ENCODE data around the gene ENPP3.
A peak's percentile ranks its signal among the peaks of the same experiment; 100 is the strongest.

Gene ENPP3

DNA sequence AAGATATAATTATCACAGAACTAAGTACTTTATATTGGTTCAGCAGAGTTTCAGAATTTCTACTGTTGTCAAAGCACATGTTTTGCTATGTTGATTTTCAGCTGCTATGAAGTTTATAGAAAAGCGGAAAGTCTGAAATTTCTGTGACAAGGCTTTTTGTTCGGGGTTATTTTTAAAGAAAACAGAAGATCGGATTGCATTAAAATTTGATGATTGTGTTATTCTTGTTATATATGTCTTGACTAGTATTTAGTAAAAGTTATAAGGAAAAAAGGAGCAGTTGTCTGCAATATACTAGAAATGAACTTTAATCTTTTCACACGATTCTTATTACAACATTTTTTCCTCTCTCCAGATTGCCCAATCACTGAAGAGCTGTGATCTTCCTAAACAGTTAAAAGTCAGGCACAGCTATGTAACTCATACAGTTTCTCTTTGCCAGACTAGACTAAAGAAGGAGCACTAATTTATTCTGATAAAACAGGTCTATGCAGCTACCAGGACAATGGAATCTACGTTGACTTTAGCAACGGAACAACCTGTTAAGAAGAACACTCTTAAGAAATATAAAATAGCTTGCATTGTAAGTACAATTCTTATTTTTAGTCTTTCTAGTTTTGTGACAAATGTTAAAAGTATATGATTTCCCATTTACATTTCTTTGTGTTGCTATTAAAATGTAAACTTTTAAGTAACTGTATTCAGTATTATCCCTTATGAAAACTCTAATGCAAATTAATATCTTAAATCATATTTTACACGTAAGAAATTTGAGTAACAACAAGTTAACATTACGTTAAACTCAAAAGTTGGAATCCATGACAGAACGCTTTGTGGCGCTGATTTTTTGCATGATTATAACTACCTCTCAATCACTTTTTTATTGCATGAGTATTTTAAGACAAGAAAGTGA is at the start of gene ENPP3:
TSS of gene ENPP3 (plus strand) at position 423 of the 913 bp plus-strand sequence. CDS start at position 506, 83 bp downstream.
- DNase-seq, result no peak

GRCh38 chr6:131587909-131588308 is 49.2 kb upstream of the ENPP3 start:
- DNase-seq, result no peak

DNA sequence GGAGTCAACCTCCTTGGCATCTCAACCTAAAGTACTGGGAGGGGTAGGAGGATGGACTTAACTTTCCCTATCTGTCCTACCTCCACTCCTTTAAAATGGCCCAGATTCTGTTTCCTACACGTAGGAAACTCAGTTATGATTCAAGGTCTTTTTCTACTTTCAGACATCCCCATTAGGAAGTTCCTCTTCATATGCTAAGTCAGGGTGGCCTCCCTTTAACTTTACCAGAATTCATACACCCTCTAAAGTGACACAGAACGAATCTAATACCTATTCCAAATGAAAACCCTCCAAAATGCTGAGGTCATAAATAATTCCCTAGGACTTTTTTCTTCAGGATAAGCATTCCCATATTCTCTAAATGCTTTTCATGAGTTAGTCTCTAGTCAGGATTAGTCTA is 48.5 kb upstream of the ENPP3 start:
- DNase-seq, result no peak

DNA sequence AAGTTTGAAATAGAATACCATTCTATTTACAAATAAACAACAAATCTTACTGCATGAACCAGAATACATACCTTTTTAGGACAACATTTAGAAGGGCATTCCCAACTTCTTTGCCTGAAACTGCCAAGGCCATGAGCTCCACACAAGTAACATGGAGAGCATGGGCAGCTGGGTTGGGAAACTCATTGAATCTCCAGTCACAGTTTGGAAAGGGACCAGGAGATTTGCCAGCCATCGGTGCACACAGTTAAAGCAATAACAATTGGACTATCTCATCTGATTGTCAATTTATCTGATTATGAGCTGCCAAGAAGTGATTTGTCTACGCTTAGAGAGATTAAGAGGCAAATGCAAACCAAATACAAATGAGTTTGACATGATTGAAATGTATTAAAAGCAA is 44.2 kb upstream of the ENPP3 start:
- no peak for DNase-seq

- no peak for DNase-seq
These were observed 43.0 kb upstream of the ENPP3 start for GRCh38 chr6:131594074-131594473.

DNA sequence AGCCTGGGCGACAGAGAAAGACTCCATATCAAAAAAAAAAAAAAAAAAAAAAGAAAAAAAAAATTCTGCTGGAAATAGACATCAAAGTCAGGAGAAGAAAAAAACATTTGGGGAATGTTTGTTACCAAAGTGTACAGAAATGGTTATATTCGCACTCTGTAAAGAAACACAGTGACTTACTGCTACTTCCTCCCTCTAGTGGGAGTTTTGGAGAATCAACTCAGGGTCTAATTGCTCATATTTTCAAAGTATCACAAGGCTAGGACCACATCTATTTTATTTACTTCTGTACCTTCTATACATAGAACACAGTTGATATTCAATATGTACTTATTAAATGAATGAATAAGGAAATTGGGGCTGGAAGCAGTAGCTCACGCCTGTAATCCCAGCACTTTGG is 39.7 kb upstream of the ENPP3 start:
- no peak for DNase-seq

GRCh38 chr6:131600716-131601115 is 36.4 kb upstream of the ENPP3 start:
- DNase-seq, result no peak

DNA sequence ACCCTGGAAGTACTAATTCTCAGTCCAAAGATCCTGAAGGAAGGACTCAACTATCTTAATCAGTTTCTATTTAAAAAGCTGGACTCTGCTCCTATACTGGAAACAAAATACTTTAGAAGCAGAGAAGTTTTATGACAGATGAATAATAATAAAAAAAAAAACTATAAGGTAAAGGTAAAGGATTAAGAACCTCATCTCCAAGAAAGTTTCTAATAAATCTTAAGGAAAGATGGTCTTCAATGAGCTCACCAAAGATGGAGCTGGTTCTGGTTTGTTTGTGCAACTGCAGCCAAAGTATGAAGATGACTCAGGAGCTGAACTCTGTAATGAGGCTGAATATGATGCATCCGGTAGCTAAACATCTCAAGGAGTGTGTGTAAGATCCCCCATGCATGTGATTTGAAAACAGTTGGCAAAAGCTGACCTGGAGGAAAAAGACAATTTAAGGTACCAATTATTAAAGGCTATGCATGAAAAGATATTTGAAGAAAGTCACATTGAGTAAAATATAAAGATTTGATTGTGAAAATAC is 34.3 kb upstream of the ENPP3 start:
- DNase-seq, result no peak

DNA sequence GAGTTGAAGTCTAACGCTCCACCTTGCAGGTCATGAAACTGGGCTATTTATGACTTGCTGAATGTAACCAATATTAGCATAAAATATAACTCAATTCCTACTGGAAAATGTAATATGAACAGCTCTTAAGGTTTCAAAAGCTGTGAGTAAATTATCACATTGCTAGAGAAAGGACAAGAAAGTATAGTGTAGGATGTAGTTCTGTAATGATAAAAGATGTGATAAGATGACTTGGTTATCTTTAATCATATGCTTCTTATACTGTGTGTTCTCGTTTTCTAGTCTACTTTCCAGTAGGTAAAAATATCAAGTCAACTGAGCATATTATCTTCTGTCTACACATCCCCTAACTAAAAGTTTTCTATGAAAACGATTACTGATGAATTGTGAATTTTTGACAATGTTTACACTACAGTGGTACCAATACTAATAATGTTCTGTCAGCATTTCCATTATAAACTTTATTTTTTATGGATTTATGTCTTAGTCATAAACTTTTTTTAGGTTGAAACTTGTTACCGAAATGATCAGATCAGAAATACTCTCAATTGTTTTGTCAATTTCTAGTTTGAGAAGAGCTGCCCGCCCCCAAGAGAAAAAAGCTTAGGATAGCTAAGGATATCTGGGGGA is 23.7 kb upstream of the ENPP3 start:
- DNase-seq, result no peak

- no peak for DNase-seq
These were observed 21.8 kb upstream of the ENPP3 start for GRCh38 chr6:131615275-131615674.

GRCh38 chr6:131627724-131628682 is 9.1 kb upstream of the ENPP3 start, which contains the start of gene MED23:
MED23 (minus strand) TSS chr6:131628242; CDS start chr6:131628049, 193 bp downstream.
- DNase-seq, result peak; percentile 88 to 96 (median 91)

DNA sequence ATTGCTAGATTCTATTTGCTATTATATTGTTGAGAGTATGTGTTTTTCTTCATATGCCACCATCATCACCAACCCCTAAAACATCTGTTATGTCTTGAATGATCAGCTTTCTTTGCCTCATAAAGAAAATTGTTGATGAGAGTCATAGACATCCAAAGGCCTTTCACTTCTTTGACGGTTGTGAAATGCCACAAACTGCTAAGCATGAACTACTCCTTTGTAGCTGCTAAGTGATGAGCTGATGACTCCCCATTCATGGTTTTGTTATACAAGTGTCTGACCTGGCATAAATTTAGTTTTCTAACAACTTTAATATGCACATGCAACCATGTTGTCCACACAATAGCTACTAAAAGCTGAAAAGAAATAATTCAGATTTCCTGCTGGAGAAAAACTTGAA is 8.4 kb upstream of the ENPP3 start:
- no peak for DNase-seq

GRCh38 chr6:131629651-131630050 is 7.5 kb upstream of the ENPP3 start:
- no peak for DNase-seq

DNA sequence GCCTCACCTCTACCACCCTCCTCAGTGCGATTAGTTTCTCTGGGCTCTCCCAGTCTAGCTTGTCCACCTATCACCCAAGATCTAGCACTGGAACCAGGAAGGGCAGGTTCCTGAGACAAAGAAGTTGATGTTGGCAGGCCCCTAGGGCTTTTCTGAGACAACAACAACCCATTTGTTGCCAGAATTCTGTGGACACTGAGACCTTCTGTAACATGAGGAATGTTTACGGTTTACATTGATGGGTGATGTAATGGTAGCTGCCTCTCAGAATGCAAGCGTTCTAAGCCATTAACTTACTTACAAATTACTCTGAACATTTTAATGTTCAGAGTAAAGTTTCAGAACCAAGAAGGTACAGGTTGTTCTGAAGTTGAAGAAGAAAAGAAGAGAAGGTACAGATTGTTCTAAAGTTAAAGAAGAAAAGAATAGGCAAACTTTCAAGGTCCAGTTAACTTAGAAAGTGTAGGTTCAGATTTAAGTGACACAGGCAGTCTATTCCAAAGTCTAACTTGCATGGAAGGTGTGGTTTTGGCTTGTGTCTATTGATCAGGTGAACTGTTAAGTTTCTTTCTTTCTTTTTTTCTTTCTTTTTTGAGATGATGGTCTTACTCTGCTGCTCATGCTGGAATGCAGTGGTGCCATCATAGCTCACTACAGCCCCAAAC is 5.3 kb upstream of the ENPP3 start:
- DNase-seq, result no peak

DNA sequence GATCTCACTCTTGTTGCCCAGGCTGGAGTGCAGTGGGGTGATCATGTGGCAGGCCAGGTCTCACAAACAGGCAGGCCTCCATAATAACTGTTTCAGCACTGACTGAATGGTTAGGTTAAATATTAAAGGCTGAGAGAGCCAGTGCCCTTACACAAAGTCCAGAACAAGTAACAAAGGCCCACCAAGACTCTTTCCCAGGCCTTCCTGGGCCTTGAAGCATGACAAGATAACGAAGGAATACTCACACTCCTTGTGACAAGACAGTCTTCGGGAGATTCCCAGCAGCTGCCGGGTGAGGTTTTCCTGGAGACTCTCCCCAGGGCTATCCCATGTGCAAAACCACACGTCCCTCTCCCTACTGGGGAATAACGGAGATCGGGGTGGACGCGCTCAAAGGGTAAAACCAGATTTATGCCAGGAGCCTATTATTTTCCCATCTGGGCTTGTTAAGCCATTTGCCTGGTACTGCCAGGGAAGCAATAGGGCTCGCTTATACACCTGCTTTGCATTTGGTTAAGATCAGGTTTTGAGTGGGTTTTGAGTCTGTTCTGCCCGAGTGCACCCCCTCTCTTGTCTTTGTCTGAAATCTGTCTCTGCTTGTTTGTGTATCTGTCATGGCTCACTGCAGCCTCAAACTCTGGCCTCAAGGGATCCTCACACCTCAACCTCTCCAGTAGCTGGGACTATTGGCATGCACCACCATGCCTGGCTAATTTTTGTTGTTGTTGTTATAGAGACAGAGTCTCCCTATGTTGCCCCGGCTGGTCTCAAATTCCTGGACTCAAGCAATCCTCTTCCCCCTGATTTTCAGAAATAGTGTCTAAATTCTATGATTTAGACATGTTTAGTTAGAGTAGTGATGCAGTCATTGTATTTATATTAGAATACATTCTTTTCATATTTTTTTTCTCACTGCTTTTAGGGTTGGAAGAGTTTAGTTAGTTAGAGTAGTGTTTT is 1.4 kb upstream of the ENPP3 start:
- no peak for DNase-seq

DNA sequence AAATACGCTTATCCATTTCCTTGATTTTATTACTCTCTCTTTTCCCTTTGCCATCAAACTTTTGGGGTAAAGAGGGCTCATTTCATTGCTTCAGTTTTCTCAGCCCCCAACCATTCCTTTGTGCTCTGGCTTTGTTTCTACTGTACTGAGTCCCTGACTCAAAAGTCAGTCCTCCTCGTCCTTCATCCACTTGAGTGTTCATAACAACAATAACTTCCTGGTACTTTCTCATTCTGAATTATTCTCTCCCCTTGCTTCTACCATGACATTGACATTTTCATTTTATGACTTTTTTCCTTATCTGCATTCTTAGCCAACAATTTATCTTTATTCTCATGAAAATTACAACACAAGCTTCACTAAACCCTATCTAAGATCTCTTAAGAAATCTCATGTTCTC is 911 bp downstream of the ENPP3 start:
- DNase-seq, result no peak

DNA sequence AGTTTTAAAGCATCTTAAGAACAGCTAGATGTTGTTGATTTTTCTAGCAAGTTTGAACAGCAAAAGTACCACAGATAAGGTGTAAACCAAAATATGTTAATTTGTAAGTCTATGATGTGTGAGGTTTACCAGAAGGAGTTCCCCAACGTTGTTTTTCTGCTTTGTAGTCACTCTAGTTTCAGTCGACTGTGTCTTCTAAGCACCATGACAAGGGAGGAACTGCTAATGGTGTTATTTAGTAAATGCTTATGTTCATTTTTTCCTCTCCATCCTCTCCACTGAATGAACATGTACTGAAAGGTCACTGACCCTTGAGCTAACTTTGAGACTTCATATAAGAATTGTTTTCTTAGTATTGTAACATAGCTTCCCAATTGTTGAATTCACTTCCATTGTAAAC is 3.0 kb downstream of the ENPP3 start:
- no peak for DNase-seq

GRCh38 chr6:131640576-131640975 is 3.5 kb downstream of the ENPP3 start:
- no peak for DNase-seq

DNA sequence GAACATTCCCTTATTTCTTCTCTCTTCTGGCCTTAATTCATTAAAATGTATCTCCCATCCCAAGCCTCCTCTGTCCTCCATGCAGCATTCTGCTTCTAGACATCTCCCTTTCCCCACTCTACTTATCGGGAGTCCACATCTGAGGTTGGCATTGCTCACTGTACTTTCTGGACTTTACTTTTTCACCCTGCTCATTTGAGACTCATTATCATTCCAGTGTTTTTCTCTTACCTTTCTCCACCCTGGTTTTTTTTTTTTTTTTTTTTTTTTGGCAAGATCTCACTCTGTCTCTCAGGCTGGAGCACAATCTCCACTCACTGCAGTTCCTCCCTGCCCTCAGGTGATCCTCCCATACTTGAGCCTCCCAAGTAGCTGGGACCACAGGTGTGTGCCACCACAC is 4.5 kb downstream of the ENPP3 start:
- DNase-seq, result no peak

GRCh38 chr6:131642565-131642964 is 5.5 kb downstream of the ENPP3 start:
- DNase-seq, result no peak

Measured in activated CD4-positive, CD25-positive, alpha-beta regulatory T cell (primary cell).